CD4-positive, alpha-beta memory T cell (primary cell): ENCODE data around the gene TNFRSF14. TPM values are rescaled to one million over a fixed set of nuclear protein-coding genes. Genes with fewer than 3 reads are reported as not detected.

Experiments used
- CTCF ChIA-PET: fragments of 350-600 bp; sonication (Branson Sonifier 250); formaldehyde crosslinking; loops from one replicate; lab custom pipeline; 2021; ENCODE audit warnings: inconsistent platforms; ENCODE audit not compliant: partially characterized antibody; lab: Charles Lee
- POLR2A ChIA-PET: fragments of 350-600 bp; sonication (Branson Sonifier 250); formaldehyde crosslinking; loops from one replicate; lab custom pipeline; 2021; ENCODE audit not compliant: partially characterized antibody; lab: Charles Lee
- DNase-seq, 5 donors: peaks; one replicate each; pipeline versions ENCODE4 v3.0.0 to v3.0.0-alpha.2; 2020 to 2022; ENCODE audit warnings: mixed read lengths in 1 of 5
- H3K27ac ChIP-seq: one replicate; pipeline ENCODE4 v1.7.0; 2013; ENCODE audit warnings: low read depth, low read length
- H3K27me3 ChIP-seq: 2 replicates; pipeline ENCODE4 v1.7.0; 2013; ENCODE audit warnings: mild to moderate bottlenecking, low read length, moderate library complexity; ENCODE audit not compliant: insufficient read depth
- H3K36me3 ChIP-seq: 2 replicates; pipeline ENCODE4 v1.7.0; 2013; ENCODE audit warnings: mild to moderate bottlenecking, low read length, moderate library complexity; ENCODE audit not compliant: insufficient read depth
- H3K4me1 ChIP-seq: 2 replicates; pipeline ENCODE4 v1.7.0; 2013; ENCODE audit warnings: mild to moderate bottlenecking, low read length, moderate library complexity; ENCODE audit not compliant: insufficient read depth
- H3K4me3 ChIP-seq, 2 donors: one replicate each; pipeline ENCODE4 v1.7.0; 2013; ENCODE audit warnings: low read length in 2 of 2, mild to moderate bottlenecking in 1 of 2
- H3K9me3 ChIP-seq, 2 donors: one replicate each; pipeline ENCODE4 v1.7.0; 2013; ENCODE audit warnings: low read length in 2 of 2, control low read depth in 1 of 2; ENCODE audit not compliant: control insufficient read depth in 1 of 2
- H3K27ac Mint-ChIP-seq, 7 donors: one replicate each; pipeline ENCODE4 v1.8.0; 2020 to 2021; ENCODE audit warnings: mixed read lengths in 7 of 7, mild to moderate bottlenecking in 6 of 7, inconsistent platforms in 3 of 7, moderate library complexity in 3 of 7
- H3K27me3 Mint-ChIP-seq, 2 donors: one replicate each; pipeline ENCODE4 v1.8.0; 2020 to 2021; ENCODE audit warnings: mixed read lengths in 2 of 2
- H3K36me3 Mint-ChIP-seq, 2 donors: one replicate each; pipeline ENCODE4 v1.8.0; 2020 to 2021; ENCODE audit warnings: mixed read lengths in 2 of 2, inconsistent platforms in 1 of 2, mild to moderate bottlenecking in 1 of 2
- H3K4me1 Mint-ChIP-seq, 4 donors: one replicate each; pipeline ENCODE4 v1.8.0; 2020 to 2021; ENCODE audit warnings: mixed read lengths in 4 of 4, mild to moderate bottlenecking in 1 of 4
- H3K4me3 Mint-ChIP-seq, 8 donors: one replicate each; pipeline ENCODE4 v1.8.0; 2020 to 2021; ENCODE audit warnings: mixed read lengths in 8 of 8, mild to moderate bottlenecking in 7 of 8, moderate library complexity in 6 of 8, inconsistent platforms in 3 of 8
- H3K9me3 Mint-ChIP-seq, 8 donors: one replicate each; pipeline ENCODE4 v1.8.0; 2020 to 2021; ENCODE audit warnings: mixed read lengths in 8 of 8, mild to moderate bottlenecking in 5 of 8, inconsistent platforms in 3 of 8, moderate library complexity in 1 of 8
- intact Hi-C: fragments of 100-400 bp; cut with micrococcal nuclease; formaldehyde crosslinking; loops from one replicate; pipeline ENCODE4 v1.15.1; 2023
- polyA plus RNA-seq, 2 donors: library from polyadenylated mRNA; unstranded; fragments of 300-500 nt; fragmentation: Illumina TruSeq; gene quantifications; one replicate each; pipeline ENCODE4 v1.2.3, GENCODE V29; 2021
- total RNA-seq, 2 experiments: library from RNA; stranded (reverse); gene quantifications; one replicate each; pipeline ENCODE4 v1.2.3, GENCODE V29; 2021

TNFRSF14 gene
- total and polyA plus RNA-seq, 4 experiments from 2014 or later, result 59.6 to 173 (median 118) TPM

GRCh38 chr1:2541619-2542245 is 14.4 kb upstream of the TNFRSF14 start:
- Histone ChIP-seq H3K4me1 (peaks cover 25% of the 10 kb centered on the region), H3K4me3 (no peak overlapping the region), H3K9me3 (no peaks in the 10 kb centered on the region), H3K27ac (no peak overlapping the region), H3K27me3 (no peaks in the 10 kb centered on the region), H3K36me3 (no peaks in the 10 kb centered on the region)
- peaks cover 0 to 1% of the 10 kb centered on the region in 2 donors for H3K27me3 Mint-ChIP-seq
- peak overlapping the region in 3 of 7 donors; percentile 32 to 53 (median 43) for H3K27ac Mint-ChIP-seq
- intact Hi-C loops, result loop anchor here (10.0 kb wide), 1 partner anchor 237 kb away; no protein-coding TSS in a partner anchor
- peaks cover 1 to 10% (median 4%) of the 10 kb centered on the region in 4 donors for H3K4me1 Mint-ChIP-seq
- DNase-seq, result no peak
- CTCF ChIA-PET, result interaction anchor here (0.9 to 1.4 kb wide), 2 partner anchors 18 to 347 kb away, joined by 3 to 4 read pairs; no protein-coding TSS in a partner anchor
- POLR2A ChIA-PET, result interaction anchor here (10.5 kb wide), 1 partner anchor 12 kb away, joined by 367 read pairs; the partner anchor contains the start of genes HES5 and PANK4
- H3K9me3 Mint-ChIP-seq, result no peaks in the 10 kb centered on the region
- no peak overlapping the region for H3K4me3 Mint-ChIP-seq
- H3K36me3 Mint-ChIP-seq, result no peaks in the 10 kb centered on the region

- Mint-ChIP-seq H3K9me3 (no peaks in the 10 kb centered on the region), H3K36me3 (peaks cover 0 to 2% of the 10 kb centered on the region in 2 donors), H3K4me3 (no peak overlapping the region), H3K27me3 (peaks cover 0 to 1% of the 10 kb centered on the region in 2 donors), H3K27ac (peak overlapping the region in 3 of 7 donors; percentile 31 to 53 (median 32)), H3K4me1 (peaks cover 3 to 16% (median 4%) of the 10 kb centered on the region in 4 donors)
- Histone ChIP-seq H3K4me3 (no peak overlapping the region), H3K27ac (no peak overlapping the region), H3K27me3 (no peaks in the 10 kb centered on the region), H3K9me3 (no peaks in the 10 kb centered on the region), H3K4me1 (peaks cover 26% of the 10 kb centered on the region), H3K36me3 (no peaks in the 10 kb centered on the region)
- CTCF ChIA-PET, result interaction anchor here (0.9 kb wide), 1 partner anchor 347 kb away, joined by 3 read pairs; no protein-coding TSS in a partner anchor
- POLR2A ChIA-PET, result interaction anchor here (10.5 kb wide), 1 partner anchor 13 kb away, joined by 367 read pairs; the partner anchor contains the start of genes HES5 and PANK4
- no peak for DNase-seq
- intact Hi-C loops, result loop anchor here (10.0 kb wide), 1 partner anchor 238 kb away; no protein-coding TSS in a partner anchor
Observed at GRCh38 chr1:2542246-2542915, 13.8 kb upstream of the TNFRSF14 start.

- no peaks in the 10 kb centered on the region for H3K9me3 Mint-ChIP-seq
- H3K27ac ChIP-seq, result no peak overlapping the region
- H3K4me1 ChIP-seq, result peaks cover 37% of the 10 kb centered on the region
- H3K36me3 Mint-ChIP-seq, result peaks cover 0 to 2% of the 10 kb centered on the region in 2 donors
- peak; percentile 45 to 62 (median 49) for DNase-seq
- H3K27ac Mint-ChIP-seq, result no peak overlapping the region
- no peak overlapping the region for H3K4me3 ChIP-seq
- ChIA-PET CTCF (interaction anchor here (2.8 kb wide), 1 partner anchor 19 kb away, joined by 13 read pairs; no protein-coding TSS in a partner anchor), POLR2A (interaction anchor here (1.6 to 10.5 kb wide), 3 partner anchors 13 to 34 kb away, joined by 3 to 367 read pairs (median 108); partner anchors contain the start of genes HES5, PANK4 and TNFRSF14)
- no peaks in the 10 kb centered on the region for H3K36me3 ChIP-seq
- H3K27me3 ChIP-seq, result no peaks in the 10 kb centered on the region
- H3K9me3 ChIP-seq, result no peaks in the 10 kb centered on the region
- H3K4me1 Mint-ChIP-seq, result peaks cover 4 to 27% (median 10%) of the 10 kb centered on the region in 4 donors
- peak overlapping the region in 1 of 8 donors; percentile 68 for H3K4me3 Mint-ChIP-seq
- H3K27me3 Mint-ChIP-seq, result peaks cover 0 to 1% of the 10 kb centered on the region in 2 donors
- intact Hi-C loops, result loop anchor here (10.0 kb wide), 1 partner anchor 239 kb away; no protein-coding TSS in a partner anchor
Observed at GRCh38 chr1:2543543-2544092, 12.6 kb upstream of the TNFRSF14 start.

- POLR2A ChIA-PET, result interaction anchor here (1.6 to 10.5 kb wide), 4 partner anchors 13 to 128 kb away, joined by 3 to 367 read pairs (median 110); partner anchors contain the start of genes HES5, PANK4 and TNFRSF14
- no peaks in the 10 kb centered on the region for H3K36me3 ChIP-seq
- H3K27ac Mint-ChIP-seq, result peak overlapping the region in 4 of 7 donors; percentile 53 to 99 (median 64)
- no peaks in the 10 kb centered on the region for H3K27me3 ChIP-seq
- H3K27me3 Mint-ChIP-seq, result peaks cover 0 to 1% of the 10 kb centered on the region in 2 donors
- no peaks in the 10 kb centered on the region for H3K9me3 ChIP-seq
- intact Hi-C loops, result loop anchor here (10.0 kb wide), 1 partner anchor 239 kb away; no protein-coding TSS in a partner anchor
- peaks cover 42% of the 10 kb centered on the region for H3K4me1 ChIP-seq
- CTCF ChIA-PET, result interaction anchor here (2.8 kb wide), 1 partner anchor 20 kb away, joined by 13 read pairs; no protein-coding TSS in a partner anchor
- no peak for DNase-seq
- no peak overlapping the region for H3K4me3 ChIP-seq
- H3K4me3 Mint-ChIP-seq, result peak overlapping the region in 1 of 8 donors; percentile 68
- H3K27ac ChIP-seq, result no peak overlapping the region
- H3K9me3 Mint-ChIP-seq, result no peaks in the 10 kb centered on the region
- H3K36me3 Mint-ChIP-seq, result peaks cover 0 to 2% of the 10 kb centered on the region in 2 donors
- peaks cover 6 to 33% (median 15%) of the 10 kb centered on the region in 4 donors for H3K4me1 Mint-ChIP-seq
Observed at GRCh38 chr1:2544093-2544874, 11.9 kb upstream of the TNFRSF14 start.

GRCh38 chr1:2544875-2545640 is 11.1 kb upstream of the TNFRSF14 start:
- POLR2A ChIA-PET, result interaction anchor here (0.6 to 10.5 kb wide), 13 partner anchors 12 to 952 kb away, joined by 3 to 367 read pairs (median 7); partner anchors contain the start of genes FAAP20, HES5, MORN1 and PANK4
- no peak for DNase-seq
- peaks cover 0 to 1% of the 10 kb centered on the region in 2 donors for H3K27me3 Mint-ChIP-seq
- H3K27me3 ChIP-seq, result no peaks in the 10 kb centered on the region
- peak overlapping the region in 5 of 7 donors; percentile 9 to 99 (median 57) for H3K27ac Mint-ChIP-seq
- intact Hi-C loops, result loop anchor here (5.0 to 10.0 kb wide), 2 partner anchors 240 to 297 kb away; no protein-coding TSS in a partner anchor
- H3K9me3 ChIP-seq, result no peaks in the 10 kb centered on the region
- peaks cover 8 to 37% (median 20%) of the 10 kb centered on the region in 4 donors for H3K4me1 Mint-ChIP-seq
- CTCF ChIA-PET, result interaction anchor here (0.9 to 3.8 kb wide), 3 partner anchors 21 to 129 kb away, joined by 5 to 85 read pairs (median 13); no protein-coding TSS in a partner anchor
- H3K9me3 Mint-ChIP-seq, result peaks cover 0 to 2% (median 0%) of the 10 kb centered on the region in 8 donors
- H3K4me1 ChIP-seq, result peaks cover 49% of the 10 kb centered on the region
- H3K27ac ChIP-seq, result peak overlapping the region; percentile 56
- H3K36me3 ChIP-seq, result no peaks in the 10 kb centered on the region
- peaks cover 0 to 2% of the 10 kb centered on the region in 2 donors for H3K36me3 Mint-ChIP-seq
- H3K4me3 ChIP-seq, result no peak overlapping the region
- H3K4me3 Mint-ChIP-seq, result peak overlapping the region in 2 of 8 donors; percentile 20 to 21
